BE2C (cell line): ENCODE results near the gene PTCSC3. TPM values are rescaled to one million over a fixed set of nuclear protein-coding genes. Genes with fewer than 3 reads are reported as not detected.

ENCODE experiments used
- DNase-seq: peaks from one replicate; pipeline ENCODE4 v3.0.0-alpha.2; 2020
- H3K27me3 ChIP-seq: fragments of 250-450 bp; sonication (Bioruptor Pico); 2 replicates; pipeline ENCODE4 v1.5.1; 2020; ENCODE audit warnings: mild to moderate bottlenecking
- H3K36me3 ChIP-seq: fragments of 250-450 bp; sonication (Bioruptor Pico); 2 replicates; pipeline ENCODE4 v1.5.1; 2020; ENCODE audit warnings: mild to moderate bottlenecking
- H3K4me1 ChIP-seq: fragments of 250-450 bp; sonication (Bioruptor Pico); 2 replicates; pipeline ENCODE4 v1.5.1; 2020
- H3K4me3 ChIP-seq: 2 replicates; pipeline ENCODE4 v1.5.1; 2011; ENCODE audit warnings: low read depth, low read length
- H3K9me3 ChIP-seq: fragments of 250-450 bp; sonication (Bioruptor Pico); 2 replicates; pipeline ENCODE4 v1.5.1; 2020
- polyA plus RNA-seq: library from polyadenylated mRNA; unstranded; fragments of >200 nt; gene quantifications from one replicate; pipeline ENCODE4 v1.2.1, GENCODE V29; 2012; ENCODE audit warnings: low read depth, missing spikeins; ENCODE audit not compliant: insufficient read length, insufficient read depth
- TF ChIP-seq, protein P1 (sequence below): IDR thresholded peaks from 2 replicates; pipeline ENCODE4 v1.5.1; 2012; ENCODE audit warnings: mild to moderate bottlenecking, low read depth, low read length

PTCSC3 gene
- not detected for polyA plus RNA-seq

DNA sequence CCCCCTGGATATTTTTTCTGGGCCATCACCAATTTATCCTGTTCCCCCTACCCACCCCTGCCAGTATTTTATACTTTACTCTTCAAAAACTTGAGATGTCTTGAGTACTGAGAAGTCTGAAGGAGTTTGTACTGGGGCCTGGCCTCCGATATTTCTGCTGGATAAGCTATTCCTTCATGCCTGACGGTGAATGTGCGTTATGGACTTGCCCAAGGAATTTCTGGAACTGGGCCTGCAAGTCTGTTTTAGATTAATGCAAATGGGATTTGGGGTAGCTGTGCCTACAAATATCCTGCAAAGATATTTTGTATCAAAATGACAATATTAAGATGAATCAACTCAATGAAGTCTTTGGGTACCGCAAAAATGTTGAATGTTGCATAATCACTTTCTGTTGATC is at the start of gene PTCSC3:
Gene PTCSC3 (minus strand): TSS at position 199 of the 400 bp plus-strand sequence.
- Histone ChIP-seq H3K36me3 (no peaks in the 10 kb centered on the region), H3K4me1 (no peaks in the 10 kb centered on the region), H3K9me3 (no peaks in the 10 kb centered on the region), H3K27me3 (peaks cover 37% of the 10 kb centered on the region), H3K4me3 (no peak within 1 kb of the TSS)
- no peak for DNase-seq
- TF ChIP-seq, protein P1, sequence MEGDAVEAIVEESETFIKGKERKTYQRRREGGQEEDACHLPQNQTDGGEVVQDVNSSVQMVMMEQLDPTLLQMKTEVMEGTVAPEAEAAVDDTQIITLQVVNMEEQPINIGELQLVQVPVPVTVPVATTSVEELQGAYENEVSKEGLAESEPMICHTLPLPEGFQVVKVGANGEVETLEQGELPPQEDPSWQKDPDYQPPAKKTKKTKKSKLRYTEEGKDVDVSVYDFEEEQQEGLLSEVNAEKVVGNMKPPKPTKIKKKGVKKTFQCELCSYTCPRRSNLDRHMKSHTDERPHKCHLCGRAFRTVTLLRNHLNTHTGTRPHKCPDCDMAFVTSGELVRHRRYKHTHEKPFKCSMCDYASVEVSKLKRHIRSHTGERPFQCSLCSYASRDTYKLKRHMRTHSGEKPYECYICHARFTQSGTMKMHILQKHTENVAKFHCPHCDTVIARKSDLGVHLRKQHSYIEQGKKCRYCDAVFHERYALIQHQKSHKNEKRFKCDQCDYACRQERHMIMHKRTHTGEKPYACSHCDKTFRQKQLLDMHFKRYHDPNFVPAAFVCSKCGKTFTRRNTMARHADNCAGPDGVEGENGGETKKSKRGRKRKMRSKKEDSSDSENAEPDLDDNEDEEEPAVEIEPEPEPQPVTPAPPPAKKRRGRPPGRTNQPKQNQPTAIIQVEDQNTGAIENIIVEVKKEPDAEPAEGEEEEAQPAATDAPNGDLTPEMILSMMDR = no peak

DNA sequence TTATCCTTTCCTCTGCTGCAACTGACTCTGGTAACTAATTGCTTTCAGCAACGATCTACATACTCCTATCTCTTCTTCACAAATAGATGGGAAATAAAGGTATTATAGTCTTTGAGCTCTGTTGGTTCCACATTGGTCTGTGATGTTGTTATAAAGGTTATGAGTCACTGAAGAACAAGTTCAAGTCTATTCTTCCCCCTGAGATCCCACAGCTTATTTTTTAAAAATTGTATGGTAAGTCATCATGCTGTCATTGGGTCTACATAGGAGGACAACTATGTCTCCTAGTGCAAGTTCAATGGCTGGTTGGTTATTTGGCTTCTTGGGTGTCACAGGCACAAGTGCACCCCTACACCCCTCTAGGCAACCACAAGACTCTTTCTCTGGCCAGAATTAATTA is 49.6 kb upstream of the PTCSC3 start:
- TF ChIP-seq, protein P1 = no peak
- Histone ChIP-seq H3K9me3 (no peaks in the 10 kb centered on the region), H3K36me3 (no peaks in the 10 kb centered on the region), H3K4me1 (no peaks in the 10 kb centered on the region), H3K4me3 (no peak overlapping the region), H3K27me3 (peaks cover 23% of the 10 kb centered on the region)
- no peak for DNase-seq

DNA sequence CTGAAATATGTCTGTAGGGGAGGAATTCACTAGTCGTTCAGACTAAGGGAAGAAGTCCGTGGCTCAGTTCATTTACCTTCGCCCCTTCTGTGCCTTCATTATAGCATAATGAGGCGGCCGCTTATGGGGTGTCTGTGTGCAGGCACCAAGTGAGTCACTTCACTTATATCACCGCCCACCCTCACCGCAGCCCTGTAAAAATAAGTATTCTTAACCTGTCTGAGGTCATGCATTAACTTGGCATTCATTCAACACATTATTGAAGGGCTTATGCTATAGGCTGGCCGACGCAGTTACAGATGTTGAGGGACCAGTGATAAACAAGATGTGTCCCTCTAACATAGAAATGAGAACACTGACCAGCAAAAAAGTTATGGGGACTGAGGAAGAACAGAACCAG is 47.7 kb upstream of the PTCSC3 start:
- H3K36me3 ChIP-seq = no peaks in the 10 kb centered on the region
- TF ChIP-seq, protein P1 = no peak
- H3K4me3 ChIP-seq = no peak overlapping the region

DNA sequence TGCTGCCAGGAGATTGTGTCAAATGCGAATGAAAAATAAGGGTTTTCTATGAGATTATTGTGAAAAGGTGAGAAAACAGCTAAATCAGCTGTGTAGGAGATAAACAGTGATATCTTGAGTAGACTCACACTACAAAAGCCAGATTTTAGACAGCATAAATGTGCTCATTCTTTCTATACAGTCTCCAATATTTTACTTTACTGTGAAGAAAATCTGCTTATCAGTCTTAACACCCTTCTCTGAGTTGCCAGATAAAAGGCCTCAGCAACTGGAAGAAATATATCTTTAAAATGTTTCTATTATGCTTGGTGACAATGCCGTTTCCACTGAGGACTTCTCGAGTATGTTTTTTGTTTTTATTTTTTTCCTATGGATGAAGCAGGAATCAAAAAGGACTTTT is 47.0 kb upstream of the PTCSC3 start:
- DNase-seq = no peak
- Histone ChIP-seq H3K9me3 (no peaks in the 10 kb centered on the region), H3K4me3 (no peak overlapping the region), H3K4me1 (no peaks in the 10 kb centered on the region), H3K36me3 (no peaks in the 10 kb centered on the region), H3K27me3 (peaks cover 22% of the 10 kb centered on the region)
- TF ChIP-seq, protein P1 = no peak

More for the DNA sequence above, 47.7 kb upstream of the PTCSC3 start:
- Histone ChIP-seq H3K9me3 (no peaks in the 10 kb centered on the region), H3K4me1 (no peaks in the 10 kb centered on the region), H3K27me3 (peaks cover 16% of the 10 kb centered on the region)
- no peak for DNase-seq

DNA sequence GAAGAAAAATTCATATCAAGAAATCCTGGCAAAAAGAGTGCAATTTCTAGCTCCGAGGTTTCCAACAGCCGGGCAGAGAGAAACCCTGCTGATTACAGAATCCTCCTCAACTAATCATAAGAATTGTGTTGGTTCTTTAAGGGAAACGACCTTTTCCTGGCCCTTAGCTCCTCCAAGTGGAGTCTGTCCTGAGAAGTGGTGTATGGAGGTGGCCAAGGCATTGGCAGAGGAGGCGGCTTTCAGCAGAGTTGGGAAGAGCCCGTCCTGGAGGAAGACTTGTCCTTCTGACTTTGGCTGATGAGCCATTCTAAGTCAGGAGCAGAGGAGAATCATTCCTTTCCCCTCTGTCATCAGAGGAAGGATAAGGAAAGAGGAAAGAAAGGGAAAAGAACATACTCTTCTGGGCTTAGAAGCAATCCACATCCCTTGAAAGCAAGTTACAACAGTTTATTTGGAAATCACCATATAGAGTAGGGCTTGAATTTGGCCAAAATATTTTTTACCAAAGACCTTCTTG is 46.5 kb upstream of the PTCSC3 start:
- DNase-seq = no peak
- peaks cover 22% of the 10 kb centered on the region for H3K27me3 ChIP-seq
- no peaks in the 10 kb centered on the region for H3K4me1 ChIP-seq
- no peaks in the 10 kb centered on the region for H3K36me3 ChIP-seq
- H3K4me3 ChIP-seq = no peak overlapping the region
- TF ChIP-seq, protein P1 = no peak
- no peaks in the 10 kb centered on the region for H3K9me3 ChIP-seq

DNA sequence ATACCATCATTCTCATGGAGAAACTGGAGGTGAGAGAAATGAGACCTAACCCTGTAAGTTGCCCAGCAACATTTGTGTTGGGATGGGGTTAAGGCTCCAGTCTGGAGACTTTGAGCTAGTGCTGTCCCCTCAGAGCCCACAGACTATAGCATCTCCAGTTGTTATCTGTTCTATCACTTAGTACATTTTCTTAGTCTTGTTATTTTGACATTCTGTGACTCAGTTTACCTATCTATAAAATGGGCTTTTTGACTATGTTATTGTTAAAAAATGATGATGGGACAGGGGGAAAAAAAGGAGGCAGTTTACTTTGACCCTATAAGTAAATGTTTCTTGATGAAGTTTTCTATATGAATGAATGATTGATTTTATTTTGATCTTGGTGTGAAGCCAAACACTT is 45.8 kb upstream of the PTCSC3 start:
- Histone ChIP-seq H3K27me3 (peaks cover 27% of the 10 kb centered on the region), H3K4me1 (no peaks in the 10 kb centered on the region), H3K9me3 (no peaks in the 10 kb centered on the region), H3K4me3 (no peak overlapping the region), H3K36me3 (no peaks in the 10 kb centered on the region)
- TF ChIP-seq, protein P1 = no peak
- no peak for DNase-seq
